ENCODE measurements around the gene TBC1D12.

Gene TBC1D12

DNA sequence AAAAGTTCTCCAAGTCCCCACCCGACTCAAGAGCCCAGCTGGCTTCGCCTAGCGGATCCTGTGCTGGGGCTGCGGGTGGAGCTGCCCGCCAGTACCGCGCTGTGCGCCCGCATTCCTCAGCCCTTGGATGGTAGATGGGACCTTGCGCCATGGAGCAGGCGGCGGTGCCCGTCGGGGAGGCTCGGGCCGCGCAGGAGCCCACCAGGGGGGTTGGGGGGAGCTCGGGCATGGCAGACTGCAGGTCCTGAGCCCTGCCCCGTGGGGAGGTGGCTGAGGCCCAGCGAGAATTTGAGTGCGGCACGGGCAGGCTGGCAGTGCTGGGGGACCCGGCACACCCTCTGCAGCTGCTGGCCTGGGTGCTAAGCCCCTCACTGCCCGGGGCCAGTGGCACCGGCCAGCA, 57.0 kb downstream of the TBC1D12 start:
- Histone ChIP-seq H3F3A (ENCODE audit: insufficient read depth, low read length) (no peaks in the 10 kb centered on the region), H3K27me3 (ENCODE audit: insufficient read depth, low read length) (no peaks in the 10 kb centered on the region), H3K4me1 (ENCODE audit: insufficient read depth, low read length, severe bottlenecking) (no peaks in the 10 kb centered on the region), H3K4me2 (ENCODE audit: low read length) (no peak overlapping the region), H3K9me2 (ENCODE audit: low read depth, low read length) (no peaks in the 10 kb centered on the region), H3K9me3 (ENCODE audit: low read length) (no peaks in the 10 kb centered on the region), H3K36me3 (ENCODE audit: insufficient read depth, low read length) (no peaks in the 10 kb centered on the region), H4K20me1 (ENCODE audit: insufficient read depth, low read length) (no peaks in the 10 kb centered on the region), H3K27ac (ENCODE audit: low read depth, low read length, poor library complexity, severe bottlenecking) (no peak overlapping the region), H3K79me2 (ENCODE audit: insufficient read depth, low read length) (no peaks in the 10 kb centered on the region), H2AFZ (ENCODE audit: low read length) (no peak overlapping the region), H3K4me3 (ENCODE audit: low read depth, low read length, poor library complexity, severe bottlenecking) (no peak overlapping the region), H3K9ac (ENCODE audit: low read length) (no peak overlapping the region)
- TF ChIP-seq, protein P1, sequence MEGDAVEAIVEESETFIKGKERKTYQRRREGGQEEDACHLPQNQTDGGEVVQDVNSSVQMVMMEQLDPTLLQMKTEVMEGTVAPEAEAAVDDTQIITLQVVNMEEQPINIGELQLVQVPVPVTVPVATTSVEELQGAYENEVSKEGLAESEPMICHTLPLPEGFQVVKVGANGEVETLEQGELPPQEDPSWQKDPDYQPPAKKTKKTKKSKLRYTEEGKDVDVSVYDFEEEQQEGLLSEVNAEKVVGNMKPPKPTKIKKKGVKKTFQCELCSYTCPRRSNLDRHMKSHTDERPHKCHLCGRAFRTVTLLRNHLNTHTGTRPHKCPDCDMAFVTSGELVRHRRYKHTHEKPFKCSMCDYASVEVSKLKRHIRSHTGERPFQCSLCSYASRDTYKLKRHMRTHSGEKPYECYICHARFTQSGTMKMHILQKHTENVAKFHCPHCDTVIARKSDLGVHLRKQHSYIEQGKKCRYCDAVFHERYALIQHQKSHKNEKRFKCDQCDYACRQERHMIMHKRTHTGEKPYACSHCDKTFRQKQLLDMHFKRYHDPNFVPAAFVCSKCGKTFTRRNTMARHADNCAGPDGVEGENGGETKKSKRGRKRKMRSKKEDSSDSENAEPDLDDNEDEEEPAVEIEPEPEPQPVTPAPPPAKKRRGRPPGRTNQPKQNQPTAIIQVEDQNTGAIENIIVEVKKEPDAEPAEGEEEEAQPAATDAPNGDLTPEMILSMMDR (IDR thresholded peaks at IDR 0.05; ENCODE audit: low read length), result no peak

DNA sequence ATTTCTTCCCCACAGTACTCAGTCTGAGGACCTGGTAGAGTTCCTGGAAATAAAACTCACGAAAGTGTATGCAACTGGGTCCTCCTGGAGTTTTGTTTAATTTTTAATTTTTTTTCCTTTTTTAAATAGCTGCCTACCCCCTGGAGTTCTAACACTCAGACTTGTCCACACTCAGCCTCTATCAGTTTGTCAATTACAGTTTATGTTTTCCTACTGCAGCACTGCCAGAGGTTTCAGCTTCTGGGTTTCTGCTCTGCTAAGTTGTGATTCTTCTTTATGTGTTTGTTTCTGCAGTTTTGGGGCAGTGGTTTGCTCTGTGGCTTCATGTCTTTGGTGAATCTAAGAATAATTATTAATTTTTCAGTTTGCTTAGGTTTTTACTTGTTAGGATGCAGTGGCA, 59.2 kb downstream of the TBC1D12 start:
- no peaks in the 10 kb centered on the region for H3K36me3 ChIP-seq (ENCODE audit: insufficient read depth, low read length)
- no peaks in the 10 kb centered on the region for H3F3A ChIP-seq (ENCODE audit: insufficient read depth, low read length)
- no peaks in the 10 kb centered on the region for H4K20me1 ChIP-seq (ENCODE audit: insufficient read depth, low read length)
- TF ChIP-seq, protein P1 (IDR thresholded peaks at IDR 0.05; ENCODE audit: low read length), result no peak
- no peak for TF ChIP-seq EZH2 (IDR thresholded peaks at IDR 0.05; ENCODE audit: borderline replicate concordance, low read length)
- H3K27ac ChIP-seq (ENCODE audit: low read depth, low read length, poor library complexity, severe bottlenecking), result no peak overlapping the region
- no peaks in the 10 kb centered on the region for H3K9me3 ChIP-seq (ENCODE audit: low read length)
- no peak overlapping the region for H3K4me2 ChIP-seq (ENCODE audit: low read length)
- no peaks in the 10 kb centered on the region for H3K79me2 ChIP-seq (ENCODE audit: insufficient read depth, low read length)
- no peaks in the 10 kb centered on the region for H3K4me1 ChIP-seq (ENCODE audit: insufficient read depth, low read length, severe bottlenecking)
- no peaks in the 10 kb centered on the region for H3K27me3 ChIP-seq (ENCODE audit: insufficient read depth, low read length)
- no peak overlapping the region for H3K4me3 ChIP-seq (ENCODE audit: low read depth, low read length, poor library complexity, severe bottlenecking)
- H3K9ac ChIP-seq (ENCODE audit: low read length), result no peak overlapping the region
- no peaks in the 10 kb centered on the region for H3K9me2 ChIP-seq (ENCODE audit: low read depth, low read length)
- H2AFZ ChIP-seq (ENCODE audit: low read length), result no peak overlapping the region

DNA sequence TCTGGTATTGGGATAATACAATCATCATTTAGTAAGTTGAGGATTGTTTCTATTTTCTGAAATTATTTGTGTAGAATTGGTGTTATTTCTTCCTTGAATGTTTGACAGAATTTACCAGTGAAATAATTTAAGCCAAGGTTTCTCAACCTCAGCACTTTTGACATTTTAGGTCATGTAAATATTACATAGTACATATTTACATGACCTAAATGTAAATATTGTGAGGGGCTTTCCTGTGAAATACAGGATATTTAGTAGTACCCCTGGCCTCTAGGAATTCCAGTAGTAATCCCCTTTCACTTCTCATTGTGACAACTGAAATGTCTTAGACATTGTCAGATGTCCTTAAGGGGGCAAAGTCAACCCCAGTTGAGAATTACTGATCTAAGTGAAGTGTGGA, 59.8 kb downstream of the TBC1D12 start:
- no peaks in the 10 kb centered on the region for H4K20me1 ChIP-seq (ENCODE audit: insufficient read depth, low read length)
- no peaks in the 10 kb centered on the region for H3K9me2 ChIP-seq (ENCODE audit: low read depth, low read length)
- no peak overlapping the region for H2AFZ ChIP-seq (ENCODE audit: low read length)
- H3K4me1 ChIP-seq (ENCODE audit: insufficient read depth, low read length, severe bottlenecking), result no peaks in the 10 kb centered on the region
- H3F3A ChIP-seq (ENCODE audit: insufficient read depth, low read length), result no peaks in the 10 kb centered on the region
- H3K9ac ChIP-seq (ENCODE audit: low read length), result no peak overlapping the region
- H3K79me2 ChIP-seq (ENCODE audit: insufficient read depth, low read length), result no peaks in the 10 kb centered on the region
- TF ChIP-seq EZH2 (IDR thresholded peaks at IDR 0.05; ENCODE audit: borderline replicate concordance, low read length), result no peak
- TF ChIP-seq, protein P1 (IDR thresholded peaks at IDR 0.05; ENCODE audit: low read length), result no peak
- no peak overlapping the region for H3K4me2 ChIP-seq (ENCODE audit: low read length)
- H3K36me3 ChIP-seq (ENCODE audit: insufficient read depth, low read length), result no peaks in the 10 kb centered on the region
- H3K9me3 ChIP-seq (ENCODE audit: low read length), result no peaks in the 10 kb centered on the region
- H3K4me3 ChIP-seq (ENCODE audit: low read depth, low read length, poor library complexity, severe bottlenecking), result no peak overlapping the region
- H3K27me3 ChIP-seq (ENCODE audit: insufficient read depth, low read length), result no peaks in the 10 kb centered on the region
- H3K27ac ChIP-seq (ENCODE audit: low read depth, low read length, poor library complexity, severe bottlenecking), result no peak overlapping the region
